Kidney (tissue), 14 donors: ENCODE results near the gene GPC6. TPM values are rescaled to one million over a fixed set of nuclear protein-coding genes. Genes with fewer than 3 reads are reported as not detected.

Source experiments
- DNase-seq, 5 donors: peaks; one replicate each; pipeline ENCODE4 v3.0.0-alpha.2; 2013 to 2020
- FAIRE-seq: peaks from 2 replicates; lab custom pipeline; 2012; peaks lifted over from hg19 to GRCh38; lab: Jason Lieb, UNC
- H3K27ac ChIP-seq, 2 donors: one replicate each; pipeline ENCODE4 v1.7.0; 2013; ENCODE audit warnings: low read depth in 2 of 2, low read length in 2 of 2, inconsistent platforms in 1 of 2
- H3K27me3 ChIP-seq: one replicate; pipeline ENCODE4 v1.7.1; 2013; ENCODE audit warnings: low read length, inconsistent platforms; ENCODE audit not compliant: control insufficient read depth, insufficient read depth
- H3K36me3 ChIP-seq, 3 donors: one replicate each; pipeline versions ENCODE4 v1.7.0 to v1.7.1; 2013; ENCODE audit warnings: low read length in 3 of 3, control low read depth in 1 of 3, inconsistent platforms in 1 of 3; ENCODE audit not compliant: insufficient read depth in 3 of 3, control insufficient read depth in 2 of 3
- H3K4me1 ChIP-seq, 3 donors: one replicate each; pipeline versions ENCODE4 v1.7.0 to v1.7.1; 2013; ENCODE audit warnings: low read length in 3 of 3, inconsistent platforms in 1 of 3, low read depth in 1 of 3; ENCODE audit not compliant: control insufficient read depth in 2 of 3, insufficient read depth in 2 of 3
- H3K4me3 ChIP-seq, 3 donors: one replicate each; pipeline versions ENCODE4 v1.7.0 to v1.8.1; 2013; ENCODE audit warnings: low read length in 3 of 3, control low read depth in 1 of 3, inconsistent platforms in 1 of 3
- H3K9ac ChIP-seq, 3 donors: one replicate each; pipeline versions ENCODE4 v1.7.0 to v1.7.1; 2013; ENCODE audit warnings: low read length in 3 of 3, control low read depth in 1 of 3, inconsistent platforms in 1 of 3
- H3K9me3 ChIP-seq, 3 donors: one replicate each; pipeline versions ENCODE4 v1.7.0 to v1.7.1; 2013; ENCODE audit warnings: low read length in 3 of 3, control low read depth in 1 of 3, inconsistent platforms in 1 of 3; ENCODE audit not compliant: control insufficient read depth in 2 of 3, insufficient read depth in 1 of 3
- CTCF ChIP-seq: IDR thresholded peaks from 3 replicates; pipeline ENCODE4 v1.5.1; 2012; ENCODE audit warnings: mild to moderate bottlenecking, moderate library complexity, borderline replicate concordance; ENCODE audit not compliant: insufficient read depth; ENCODE audit errors: extremely low read depth
- intact Hi-C: fragments of 100-400 bp; cut with DNase I; formaldehyde crosslinking; loops from one replicate; pipeline ENCODE4 v1.11.1; 2022
- polyA plus RNA-seq: library from polyadenylated mRNA; stranded (reverse); fragments of 350-450 nt; fragmentation: Illumina TruSeq; extraction: RNeasy Lipid Tissue Mini Kit (QIAGEN cat#74804); gene quantifications from one replicate; pipeline ENCODE4 v1.2.3, GENCODE V29; 2014; ENCODE audit warnings: low read depth, low replicate concordance; ENCODE audit not compliant: insufficient read depth
- total RNA-seq: library from RNA; stranded (reverse); fragmentation: NEBNext Ultra II Directional; extraction: Animal tissue kit (Norgen Biotek cat#: 25700); gene quantifications from one replicate; pipeline ENCODE4 v1.2.1, GENCODE V29; 2021
- donor health status: control.
- donor health status: control.
- donor health status: control.
- donor health status: control.
- donor health status: control.
- donor health status: DM: yes; HTN: yes; CAD: no.
- donor health status: Normal renal cell carcinoma (clear cell type).

Gene GPC6
- total and polyA plus RNA-seq, 2 donors from 2014 or later = 6.2 to 15.5 TPM

GRCh38 chr13:93413972-93414717, 187.5 kb downstream of the GPC6 start:
- DNase-seq (peak in 1 of 5 donors; percentile 22), FAIRE-seq (no peak)
- Histone ChIP-seq H3K27me3 (no peaks in the 10 kb centered on the region), H3K9ac (no peak overlapping the region), H3K36me3 (no peaks in the 10 kb centered on the region), H3K4me1 (peaks cover 0 to 5% (median 2%) of the 10 kb centered on the region in 3 donors), H3K27ac (no peak overlapping the region), H3K4me3 (no peak overlapping the region), H3K9me3 (no peaks in the 10 kb centered on the region)
- intact Hi-C loops = no loop called here
- no peak for TF ChIP-seq CTCF

- H3K27me3 ChIP-seq = no peaks in the 10 kb centered on the region
- no peaks in the 10 kb centered on the region for H3K9me3 ChIP-seq
- no peak overlapping the region for H3K9ac ChIP-seq
- no peaks in the 10 kb centered on the region for H3K36me3 ChIP-seq
- no peak for FAIRE-seq
- DNase-seq = no peak
- no peak for TF ChIP-seq CTCF
- H3K27ac ChIP-seq = no peak overlapping the region
- H3K4me1 ChIP-seq = peaks cover 0 to 8% (median 2%) of the 10 kb centered on the region in 3 donors
- H3K4me3 ChIP-seq = no peak overlapping the region
- intact Hi-C loops = no loop called here
Observed at GRCh38 chr13:93416736-93417355, 190.2 kb downstream of the GPC6 start.

DNA sequence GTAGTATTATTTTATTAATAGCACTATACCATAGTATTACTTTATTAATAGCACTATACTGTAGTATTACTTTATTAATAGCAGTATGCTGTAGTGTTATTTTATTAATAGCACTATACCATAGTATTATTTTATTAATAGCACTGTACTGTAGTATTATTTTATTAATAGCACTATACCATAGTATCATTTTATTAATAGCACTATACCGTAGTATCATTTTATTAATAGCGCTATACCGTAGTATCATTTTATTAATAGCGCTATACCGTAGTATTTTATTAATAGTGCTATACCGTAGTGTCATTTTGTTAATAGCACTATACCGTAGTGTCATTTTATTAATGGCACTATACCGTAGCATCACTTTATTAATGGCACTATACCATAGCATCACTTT, 191.8 kb downstream of the GPC6 start:
- no peak overlapping the region for H3K27ac ChIP-seq
- H3K36me3 ChIP-seq = no peaks in the 10 kb centered on the region
- TF ChIP-seq CTCF = no peak
- DNase-seq (no peak), FAIRE-seq (no peak)
- H3K4me3 ChIP-seq = no peak overlapping the region
- H3K27me3 ChIP-seq = no peaks in the 10 kb centered on the region
- H3K9ac ChIP-seq = no peak overlapping the region
- H3K9me3 ChIP-seq = no peaks in the 10 kb centered on the region
- intact Hi-C loops = no loop called here
- H3K4me1 ChIP-seq = peaks cover 0 to 3% (median 2%) of the 10 kb centered on the region in 3 donors
